PC-3 (cell line): ENCODE data around the gene CHMP2A. TPM values are rescaled to one million over a fixed set of nuclear protein-coding genes. Genes with fewer than 3 reads are reported as not detected.
A peak's percentile ranks its signal among the peaks of the same experiment; 100 is the strongest.

Experiments used
- ATAC-seq: fragments of 200-7000 bp; cut with Tn5 transposase; 2 replicates; pipeline ENCODE4 v1.9.1; 2020; ENCODE audit warnings: mild to moderate bottlenecking, moderate library complexity
- BruUV-seq: library from RNA; stranded (reverse); fragments of 400-500 nt; replicated peaks from 2 replicates; lab custom pipeline; 2021; lab: Mats Ljungman, UMichigan
- CTCF ChIA-PET: fragments of 300-600 bp; sonication (Branson Sonifier 250); formaldehyde crosslinking; loops from one replicate; lab custom pipeline; 2022; ENCODE audit warnings: antibody characterized with exemption; lab: Charles Lee
- POLR2A ChIA-PET: fragments of 300-600 bp; sonication (Branson Sonifier 250); formaldehyde crosslinking; loops from one replicate; lab custom pipeline; 2022; ENCODE audit warnings: antibody characterized with exemption; ENCODE audit not compliant: unreplicated experiment; lab: Charles Lee
- DNase-seq: peaks from one replicate; pipeline ENCODE4 v3.0.0-alpha.2; 2015
- H2AFZ ChIP-seq: fragments of 300-600 bp; sonication (generic); 2 replicates; pipeline ENCODE4 v1.6.0; 2016; ENCODE audit warnings: antibody characterized with exemption, low read length
- H3F3A ChIP-seq: fragments of 300-600 bp; sonication (generic); one replicate; pipeline ENCODE4 v1.6.0; 2017; ENCODE audit warnings: antibody characterized with exemption, low read length, control low read depth, mild to moderate bottlenecking; ENCODE audit not compliant: unreplicated experiment
- H3K27ac ChIP-seq: fragments of 300-600 bp; sonication (generic); 2 replicates; pipeline ENCODE4 v1.5.1; 2016; ENCODE audit warnings: mild to moderate bottlenecking, low read length
- H3K27me3 ChIP-seq: fragments of 300-600 bp; sonication (generic); 2 replicates; pipeline ENCODE4 v1.6.1; 2016; ENCODE audit warnings: low read length, mixed read lengths
- H3K36me3 ChIP-seq: fragments of 300-600 bp; sonication (generic); 2 replicates; pipeline ENCODE4 v1.6.1; 2016; ENCODE audit warnings: low read depth, mixed run types, low read length, mixed read lengths
- H3K4me1 ChIP-seq: fragments of 300-600 bp; sonication (generic); 2 replicates; pipeline ENCODE4 v1.5.1; 2016; ENCODE audit warnings: low read length; ENCODE audit not compliant: insufficient read depth
- H3K4me2 ChIP-seq: fragments of 300-600 bp; sonication (generic); 2 replicates; pipeline ENCODE4 v1.6.0; 2016; ENCODE audit warnings: low read length
- H3K4me3 ChIP-seq: fragments of 300-600 bp; sonication (generic); 2 replicates; pipeline ENCODE4 v1.5.1; 2016; ENCODE audit warnings: mild to moderate bottlenecking, low read length, mixed read lengths
- H3K79me2 ChIP-seq: fragments of 300-600 bp; sonication (generic); 2 replicates; pipeline ENCODE4 v1.6.1; 2017; ENCODE audit warnings: low read length, mixed read lengths
- H3K9ac ChIP-seq: fragments of 300-600 bp; sonication (generic); 2 replicates; pipeline ENCODE4 v1.6.0; 2016; ENCODE audit warnings: mild to moderate bottlenecking, low read length
- H3K9me2 ChIP-seq: fragments of 300-600 bp; sonication (generic); replicated peaks from 2 replicates; pipeline ENCODE4 v1.6.1; 2016; ENCODE audit warnings: mixed run types, low read length, mixed read lengths
- H3K9me3 ChIP-seq: fragments of 300-600 bp; sonication (generic); 2 replicates; pipeline ENCODE4 v1.6.1; 2016; ENCODE audit warnings: low read length, mixed read lengths
- H4K20me1 ChIP-seq: fragments of 300-600 bp; sonication (generic); 2 replicates; pipeline ENCODE4 v1.6.1; 2016; ENCODE audit warnings: low read length, mixed read lengths
- CTCF ChIP-seq: fragments of 300-600 bp; sonication (generic); conservative IDR thresholded peaks from 2 replicates; pipeline ENCODE4 v1.5.1; 2017; ENCODE audit warnings: antibody characterized with exemption, low read depth, mild to moderate bottlenecking, low read length
- EZH2 ChIP-seq: fragments of 300-600 bp; sonication (generic); IDR thresholded peaks from one replicate; pipeline ENCODE4 v1.6.1; 2017; ENCODE audit warnings: antibody characterized with exemption, mild to moderate bottlenecking, low read length; ENCODE audit not compliant: unreplicated experiment
- EZH2phosphoT487 ChIP-seq: fragments of 300-600 bp; sonication (generic); IDR thresholded peaks from 2 replicates; pipeline ENCODE4 v1.6.1; 2018; ENCODE audit warnings: mild to moderate bottlenecking, antibody characterized with exemption, low read length, borderline replicate concordance
- intact Hi-C: fragments of 100-400 bp; cut with micrococcal nuclease; formaldehyde crosslinking; loops from 2 replicates; pipeline ENCODE4 v1.9.0; 2023
- total RNA-seq: library from RNA; depleted of rRNA; stranded (reverse); fragments of >200 nt; gene quantifications from 2 replicates; pipeline ENCODE4 v1.2.3, GENCODE V29; 2014

CHMP2A gene
- total RNA-seq, 1 experiment from 2014 or later = 220 TPM

- H3K79me2 ChIP-seq = peaks cover 35% of the 10 kb centered on the region
- ATAC-seq (peak; percentile 56), DNase-seq (peak; percentile 92)
- BruUV-seq = TSS peak; percentile 67
- no peaks in the 10 kb centered on the region for H3K27me3 ChIP-seq
- CTCF ChIA-PET = interaction anchor here (0.8 kb wide), 1 partner anchor 56 kb away, joined by 3 read pairs; the partner anchor contains the start of gene ZBTB45
- no peaks in the 10 kb centered on the region for H3K36me3 ChIP-seq
- H3K9ac ChIP-seq = peak overlapping the region; percentile 88
- TF ChIP-seq EZH2phosphoT487 (no peak), EZH2 (no peak), CTCF (no peak)
- peak overlapping the region; percentile 64 for H3K27ac ChIP-seq
- peak overlapping the region; percentile 100 for H3K4me2 ChIP-seq
- peaks cover 23% of the 10 kb centered on the region for H3K4me1 ChIP-seq
- H3F3A ChIP-seq = no peaks in the 10 kb centered on the region
- POLR2A ChIA-PET = interaction anchor here (0.5 to 1.0 kb wide), 5 partner anchors 16 to 91 kb away, joined by 3 to 20 read pairs (median 4); partner anchors contain the start of gene CHMP2A
- H2AFZ ChIP-seq = peak overlapping the region; percentile 96
- H3K4me3 ChIP-seq = peak overlapping the region; percentile 76
- no peaks in the 10 kb centered on the region for H4K20me1 ChIP-seq
- no peaks in the 10 kb centered on the region for H3K9me2 ChIP-seq
- no peaks in the 10 kb centered on the region for H3K9me3 ChIP-seq
- intact Hi-C loops = loop anchor here (2.0 kb wide), 1 partner anchor 57 kb away; the partner anchor contains the start of gene ZBTB45
Measured at GRCh38 chr19:58575183-58576041, 20.5 kb upstream of the CHMP2A start.

DNA sequence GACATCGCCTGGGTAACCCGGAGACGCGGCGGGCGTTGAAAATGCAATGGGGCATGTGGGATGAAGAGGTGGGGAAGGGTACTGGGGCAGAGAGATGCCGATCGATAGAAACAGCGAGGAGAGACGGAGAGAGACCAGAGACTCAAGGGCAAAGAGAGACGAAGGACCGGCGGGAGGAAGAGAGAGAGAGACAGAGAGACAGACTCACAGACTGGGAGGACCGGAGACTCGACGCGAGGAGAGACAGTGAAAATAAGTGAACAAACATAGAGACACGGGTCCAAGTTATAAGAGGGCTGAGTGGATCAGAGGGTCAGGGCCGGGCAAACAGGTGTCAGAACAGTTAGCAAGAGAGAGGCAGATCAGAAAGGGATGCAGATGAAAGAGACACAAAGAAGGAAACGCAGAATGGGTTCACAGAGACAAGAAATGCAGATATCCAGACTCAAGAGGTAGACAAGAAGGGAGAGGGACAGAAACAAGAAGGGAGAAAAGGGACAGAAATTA is 18.8 kb upstream of the CHMP2A start:
- ChIA-PET POLR2A (no interaction called here), CTCF (no interaction called here)
- TSS peak; percentile 7 for BruUV-seq
- no peaks in the 10 kb centered on the region for H3F3A ChIP-seq
- H3K9me2 ChIP-seq = no peaks in the 10 kb centered on the region
- H3K9ac ChIP-seq = peak overlapping the region; percentile 88
- H3K4me2 ChIP-seq = peak overlapping the region; percentile 100
- H3K9me3 ChIP-seq = no peaks in the 10 kb centered on the region
- intact Hi-C loops = loop anchor here (2.0 kb wide), 2 partner anchors 15 to 55 kb away; partner anchors contain the start of genes UBE2M and ZBTB45
- H4K20me1 ChIP-seq = no peaks in the 10 kb centered on the region
- peak overlapping the region; percentile 76 for H3K4me3 ChIP-seq
- TF ChIP-seq CTCF (no peak), EZH2 (no peak), EZH2phosphoT487 (no peak)
- peaks cover 28% of the 10 kb centered on the region for H3K79me2 ChIP-seq
- H3K27ac ChIP-seq = peak overlapping the region; percentile 91
- peak overlapping the region; percentile 96 for H2AFZ ChIP-seq
- H3K36me3 ChIP-seq = no peaks in the 10 kb centered on the region; the same call in 1 of the 2 replicates
- H3K4me1 ChIP-seq = peaks cover 23% of the 10 kb centered on the region
- no peak for DNase-seq
- ATAC-seq = no peak
- no peaks in the 10 kb centered on the region for H3K27me3 ChIP-seq
